Activated CD4-positive, alpha-beta T cell treated with anti-CD3 and anti-CD28 coated beads for 1 hour (primary cell): ENCODE measurements around the gene ADGRL2.

Experiments used
- DNase-seq: peaks from one replicate; pipeline ENCODE4 v3.0.0-alpha.2; 2020

Gene ADGRL2

DNA sequence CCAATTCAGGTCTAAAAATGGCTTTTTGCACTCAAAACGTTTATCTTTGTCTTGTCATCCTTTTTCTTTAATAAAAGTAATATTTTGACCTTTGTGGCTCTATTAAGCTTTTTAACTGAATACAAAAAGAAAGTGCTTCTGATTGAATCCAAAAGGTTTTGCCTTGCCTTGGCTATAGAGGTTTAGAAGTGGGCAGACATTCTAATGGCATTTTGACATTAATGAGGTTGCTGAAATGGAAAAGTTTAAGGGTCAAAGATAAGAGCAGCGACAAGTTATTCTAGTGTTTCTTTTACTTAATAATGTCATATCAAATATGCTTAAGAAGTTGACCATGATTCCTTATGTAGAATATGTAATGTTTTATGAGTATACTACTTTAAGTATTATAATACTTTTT lies 120.2 kb downstream of the ADGRL2 start:
- no peak for DNase-seq

DNA sequence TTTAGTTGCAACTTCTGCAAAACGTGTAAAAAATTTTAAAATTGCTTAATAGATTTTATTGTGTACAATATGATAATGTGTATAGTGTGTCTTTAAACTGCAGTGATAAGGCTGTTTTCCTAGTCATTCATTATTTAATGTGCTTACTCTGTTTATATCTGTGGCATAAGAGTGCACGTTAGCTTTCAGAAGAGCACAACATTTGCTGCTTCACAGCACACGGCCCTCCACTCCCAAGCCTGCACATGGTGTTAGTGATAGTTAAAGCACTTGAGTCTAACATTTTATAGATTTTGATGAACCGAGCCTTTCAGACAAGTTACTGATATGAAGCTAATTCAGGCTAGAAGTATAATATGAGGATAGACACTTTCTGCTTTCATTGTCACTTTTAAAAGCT lies 120.6 kb downstream of the ADGRL2 start:
- no peak for DNase-seq

DNA sequence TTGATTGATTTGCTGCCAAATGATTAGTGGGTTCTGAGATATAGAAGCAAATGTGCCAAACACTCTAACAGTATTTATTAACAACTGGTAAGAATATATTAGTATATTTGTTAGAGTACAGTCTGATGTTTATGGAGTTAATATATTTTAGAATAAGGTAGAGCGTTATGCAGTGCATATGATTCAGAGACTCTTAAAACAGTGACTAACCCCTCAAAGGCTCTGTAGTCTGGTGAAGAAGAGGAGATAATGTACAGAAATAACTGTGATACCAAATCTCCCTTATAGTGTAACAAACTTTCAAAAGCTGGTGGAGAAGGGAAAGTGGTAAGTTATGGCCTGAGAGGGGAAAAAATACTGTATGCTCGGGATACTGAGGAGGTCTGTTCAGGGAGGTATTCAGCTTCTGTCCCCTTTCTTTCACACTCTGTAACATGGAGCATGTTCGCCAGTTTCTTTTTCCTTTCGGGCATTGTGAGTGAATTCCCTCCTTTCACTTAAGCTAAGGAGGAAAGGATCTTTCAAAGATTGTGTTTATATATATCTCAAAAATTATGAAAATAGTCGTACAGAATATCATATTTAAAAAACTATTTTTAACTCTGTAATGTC lies 121.2 kb downstream of the ADGRL2 start:
- no peak for DNase-seq

DNA sequence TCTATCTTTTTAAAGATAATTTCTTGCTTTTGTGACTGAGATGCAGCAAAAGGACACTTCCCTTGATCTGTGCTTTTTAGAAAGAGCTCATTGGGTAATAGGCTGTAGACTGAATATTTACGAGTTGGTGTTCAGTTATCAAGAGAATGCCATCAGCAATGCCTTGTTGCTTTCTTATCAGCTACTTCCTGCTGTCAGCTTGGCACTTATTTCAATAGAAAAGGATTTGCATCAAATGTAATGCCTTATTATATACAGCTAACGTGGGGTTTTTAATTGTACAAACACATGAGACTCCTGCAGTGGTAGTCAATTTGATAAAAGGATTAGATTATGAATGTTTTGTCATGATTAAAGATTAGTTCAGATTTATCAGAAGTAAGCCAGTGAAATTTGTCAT lies 122.2 kb downstream of the ADGRL2 start:
- DNase-seq = no peak

DNA sequence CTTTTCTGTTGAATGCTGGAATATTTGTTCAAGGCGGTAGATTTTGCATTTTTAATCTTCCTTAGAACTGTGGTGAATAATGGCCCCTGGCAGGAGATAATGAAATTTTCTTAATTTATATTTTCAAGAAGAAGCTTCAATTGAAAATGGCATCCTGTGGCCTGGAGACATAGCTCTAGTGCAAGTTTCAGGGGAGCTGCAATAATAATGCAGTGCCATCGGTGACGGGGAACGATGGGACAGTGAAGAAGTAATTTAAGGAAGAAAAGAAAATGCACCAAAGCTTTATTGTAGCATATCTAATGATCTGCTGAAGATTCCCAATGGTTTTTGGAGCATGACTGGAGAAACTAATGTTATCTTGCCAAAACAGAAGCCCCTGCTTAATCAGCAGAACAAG lies 128.4 kb downstream of the ADGRL2 start:
- no peak for DNase-seq

DNA sequence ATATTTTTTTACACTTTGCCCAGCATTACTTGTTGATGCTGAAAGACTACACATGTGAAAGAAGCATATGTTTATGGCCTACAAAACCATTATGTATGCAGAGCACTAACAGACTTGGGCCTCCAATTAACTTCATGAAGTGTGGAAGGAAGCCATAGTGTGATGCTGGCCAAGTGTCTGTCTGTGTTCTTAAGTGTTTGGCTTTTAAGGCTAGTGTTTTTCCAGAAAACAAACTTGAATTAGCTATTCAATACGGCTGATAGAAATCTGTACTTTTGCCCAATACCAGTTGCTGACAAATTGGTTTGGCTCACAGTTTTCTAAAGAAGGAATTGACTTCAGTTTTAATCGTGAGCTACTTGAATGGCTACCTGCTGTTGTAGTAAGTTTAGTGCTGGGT lies 136.1 kb downstream of the ADGRL2 start:
- DNase-seq = no peak

DNA sequence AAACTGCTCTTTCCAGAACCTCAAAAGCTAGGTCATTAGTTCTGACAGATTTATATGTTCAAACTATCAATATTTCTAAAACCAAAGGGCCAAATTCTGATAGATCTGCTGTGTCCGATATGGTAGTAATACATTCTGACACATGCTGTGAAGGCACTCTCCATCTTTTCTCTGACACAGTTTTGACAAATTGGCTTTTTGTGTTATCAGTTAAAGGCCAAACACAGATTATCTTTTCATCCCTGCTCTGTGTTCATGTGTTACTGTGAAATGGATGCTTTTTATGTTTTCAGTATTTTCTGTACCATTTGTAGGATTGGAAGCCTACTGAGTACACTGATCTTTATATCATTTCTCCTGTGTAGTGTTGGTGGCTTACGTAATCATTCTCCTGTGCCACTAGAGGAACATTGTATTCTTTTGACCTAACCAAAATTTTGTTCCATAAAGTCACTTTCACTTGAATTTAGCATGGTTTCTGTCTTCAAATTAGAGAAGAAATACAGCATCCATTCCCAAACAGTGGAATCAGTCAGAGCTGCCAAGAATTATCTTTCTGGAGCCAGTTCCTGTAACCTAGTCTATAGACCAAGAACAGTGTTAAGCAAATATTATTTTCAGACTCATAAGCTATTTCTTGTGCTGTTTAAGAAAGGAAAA lies 137.2 kb downstream of the ADGRL2 start:
- DNase-seq = no peak

DNA sequence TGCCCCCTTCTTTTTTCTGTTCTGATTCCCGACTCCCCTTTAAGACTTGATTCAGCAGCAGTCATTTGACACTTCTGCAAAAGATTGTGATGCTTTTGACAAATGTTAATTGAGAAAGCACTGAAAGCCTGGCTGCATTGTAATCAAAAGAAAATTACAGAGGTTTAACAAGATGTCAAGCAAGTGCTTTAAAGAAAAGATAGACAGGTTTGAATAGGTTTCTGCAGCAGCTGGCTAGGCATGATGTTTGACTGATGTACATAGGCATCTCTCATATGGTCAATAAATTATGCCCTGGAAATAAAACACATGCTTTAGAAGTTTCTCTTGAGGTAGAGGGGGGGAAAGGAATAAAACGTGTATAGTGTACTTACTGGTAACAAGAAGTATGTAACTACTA lies 147.8 kb downstream of the ADGRL2 start:
- DNase-seq = no peak

DNA sequence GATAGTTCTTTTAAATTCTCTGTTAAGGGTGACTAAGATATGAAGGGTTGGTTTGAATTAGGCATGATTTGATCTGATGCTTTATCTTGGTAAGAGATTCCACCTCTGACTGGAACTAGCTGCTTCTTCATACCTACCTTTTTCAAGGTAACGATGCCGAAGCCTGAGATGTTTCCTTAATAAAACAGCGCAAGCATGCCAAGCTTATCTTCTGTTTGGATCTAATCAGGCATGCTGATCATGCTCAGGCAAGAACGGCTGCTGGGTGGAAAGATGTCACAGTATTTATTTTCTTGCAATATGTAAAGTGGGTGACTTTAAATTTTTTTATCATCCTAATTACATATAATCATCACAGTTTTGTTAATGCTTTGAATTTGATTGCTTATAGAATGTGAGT lies 148.7 kb downstream of the ADGRL2 start:
- DNase-seq = no peak

DNA sequence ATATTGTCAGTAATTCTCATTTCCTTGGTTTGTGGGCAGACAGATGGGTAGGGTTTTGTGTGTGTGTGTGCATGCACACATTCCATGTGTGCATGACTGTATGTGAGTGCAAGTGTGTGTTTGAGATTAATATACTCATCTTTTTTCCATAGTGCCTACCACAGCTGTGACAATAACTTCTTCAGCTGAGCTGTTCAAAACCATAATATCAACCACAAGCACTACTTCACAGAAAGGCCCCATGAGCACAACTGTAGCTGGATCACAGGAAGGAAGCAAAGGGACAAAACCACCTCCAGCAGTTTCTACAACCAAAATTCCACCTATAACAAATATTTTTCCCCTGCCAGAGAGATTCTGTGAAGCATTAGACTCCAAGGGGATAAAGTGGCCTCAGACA lies 149.3 kb downstream of the ADGRL2 start:
- no peak for DNase-seq

DNA sequence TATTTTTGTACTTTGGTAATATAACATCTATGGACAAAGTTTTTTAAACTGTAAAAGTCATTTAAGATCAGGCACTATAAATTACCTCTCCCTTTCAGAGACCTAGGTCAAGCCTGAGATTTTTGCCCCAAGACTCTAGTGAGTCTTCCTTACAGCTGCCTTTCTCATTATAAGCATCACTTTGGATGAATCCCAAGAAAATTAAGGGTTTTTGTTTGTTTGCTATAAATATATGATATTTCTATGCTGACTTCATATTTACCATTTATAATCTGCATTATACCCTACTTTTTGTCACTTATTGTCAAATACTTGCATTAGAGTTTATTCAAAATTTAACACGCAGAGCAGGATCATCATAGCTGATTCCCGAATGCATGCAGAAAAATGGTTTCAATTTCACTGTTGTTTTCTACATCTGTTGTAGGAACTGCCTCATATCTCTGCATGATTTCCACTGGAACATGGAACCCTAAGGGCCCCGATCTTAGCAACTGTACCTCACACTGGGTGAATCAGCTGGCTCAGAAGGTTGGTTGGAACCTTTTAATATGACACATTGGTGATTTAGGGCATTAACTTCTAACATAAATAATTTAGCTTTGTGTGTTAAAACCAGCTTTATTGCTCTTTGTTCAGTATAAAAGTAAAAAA lies 150.0 kb downstream of the ADGRL2 start:
- DNase-seq = no peak

DNA sequence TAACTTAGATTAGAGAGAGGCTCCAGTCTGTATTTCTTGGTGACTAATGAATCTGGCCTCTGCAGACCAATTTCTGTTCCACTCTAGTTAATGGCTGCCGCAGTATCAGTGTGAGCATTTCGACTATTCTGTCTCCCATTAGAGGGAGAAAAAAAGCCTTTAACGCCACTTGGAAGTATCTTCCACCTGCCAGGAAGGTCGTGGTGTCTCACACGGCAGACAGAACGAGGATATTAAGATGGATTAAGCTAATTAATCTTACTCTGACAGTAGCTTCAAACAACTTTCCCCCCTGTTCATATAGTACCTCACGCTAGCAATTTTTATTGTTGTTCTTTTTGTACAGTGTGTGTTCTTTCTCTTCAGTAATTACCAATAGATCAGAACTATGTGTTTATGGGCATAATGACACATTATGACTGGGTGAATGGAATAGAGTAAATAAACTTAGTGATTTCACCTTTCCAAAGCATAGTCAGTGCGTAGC lies 153.8 kb downstream of the ADGRL2 start:
- no peak for DNase-seq

DNA sequence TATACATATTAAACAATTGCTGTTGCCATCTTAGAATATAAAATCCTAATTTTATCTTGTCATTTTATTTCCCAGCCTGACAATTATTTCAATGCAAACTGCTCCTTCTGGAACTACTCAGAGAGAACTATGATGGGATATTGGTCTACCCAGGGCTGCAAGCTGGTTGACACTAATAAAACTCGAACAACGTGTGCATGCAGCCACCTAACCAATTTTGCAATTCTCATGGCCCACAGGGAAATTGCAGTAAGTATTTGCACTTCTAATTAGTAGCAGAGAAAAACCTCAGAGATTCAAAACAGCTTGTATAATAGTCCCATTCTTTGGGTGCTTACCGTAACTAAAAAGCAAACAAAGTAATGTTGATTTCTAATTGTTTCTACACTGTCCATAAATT lies 167.2 kb downstream of the ADGRL2 start:
- no peak for DNase-seq

DNA sequence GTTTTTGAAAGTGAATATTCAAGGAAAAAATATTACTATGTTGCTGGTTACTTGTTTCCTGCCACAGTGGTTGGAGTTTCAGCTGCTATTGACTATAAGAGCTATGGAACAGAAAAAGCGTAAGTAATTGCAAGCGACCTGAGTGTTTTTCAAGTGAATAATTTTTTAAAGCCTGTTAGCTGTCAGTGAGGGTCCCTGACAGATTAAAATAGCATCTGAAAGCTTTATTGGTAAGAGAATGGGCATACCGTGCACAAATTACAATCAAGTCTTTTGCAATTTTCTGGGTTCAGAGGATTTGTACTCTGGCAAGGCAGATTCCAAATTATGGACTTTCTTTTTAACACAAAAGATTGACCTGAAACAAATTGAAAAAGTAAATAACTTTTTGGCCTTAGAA lies 169.7 kb downstream of the ADGRL2 start:
- DNase-seq = no peak

DNA sequence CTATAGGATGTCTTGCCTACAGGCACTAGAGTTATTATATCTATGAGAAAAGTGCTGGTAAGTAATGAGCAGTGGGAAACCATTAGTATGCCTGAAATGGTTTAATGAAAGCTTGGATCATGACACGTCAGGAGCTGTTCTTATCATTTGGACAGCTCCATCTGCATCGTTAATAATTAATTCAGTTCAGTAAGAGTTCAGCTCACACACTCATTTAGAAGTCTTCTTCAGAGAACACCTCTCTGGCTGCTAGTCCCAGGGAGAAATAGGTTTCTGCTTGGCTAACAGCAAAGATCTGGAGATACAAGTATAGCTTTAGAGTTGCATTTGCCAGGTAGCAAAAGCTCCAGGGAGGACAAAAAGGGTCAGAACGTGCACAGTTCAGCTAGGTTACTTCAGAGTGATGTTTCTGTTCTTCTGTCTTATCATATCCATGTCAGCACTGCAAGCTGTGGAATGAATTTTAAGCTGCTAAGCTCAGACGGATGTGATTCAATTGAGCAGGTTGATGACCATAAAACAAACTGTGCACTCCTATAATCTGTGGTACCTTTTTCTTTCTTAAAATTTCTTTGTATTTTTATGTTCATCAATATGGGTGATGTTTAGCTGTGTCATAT lies 173.6 kb downstream of the ADGRL2 start:
- no peak for DNase-seq

DNA sequence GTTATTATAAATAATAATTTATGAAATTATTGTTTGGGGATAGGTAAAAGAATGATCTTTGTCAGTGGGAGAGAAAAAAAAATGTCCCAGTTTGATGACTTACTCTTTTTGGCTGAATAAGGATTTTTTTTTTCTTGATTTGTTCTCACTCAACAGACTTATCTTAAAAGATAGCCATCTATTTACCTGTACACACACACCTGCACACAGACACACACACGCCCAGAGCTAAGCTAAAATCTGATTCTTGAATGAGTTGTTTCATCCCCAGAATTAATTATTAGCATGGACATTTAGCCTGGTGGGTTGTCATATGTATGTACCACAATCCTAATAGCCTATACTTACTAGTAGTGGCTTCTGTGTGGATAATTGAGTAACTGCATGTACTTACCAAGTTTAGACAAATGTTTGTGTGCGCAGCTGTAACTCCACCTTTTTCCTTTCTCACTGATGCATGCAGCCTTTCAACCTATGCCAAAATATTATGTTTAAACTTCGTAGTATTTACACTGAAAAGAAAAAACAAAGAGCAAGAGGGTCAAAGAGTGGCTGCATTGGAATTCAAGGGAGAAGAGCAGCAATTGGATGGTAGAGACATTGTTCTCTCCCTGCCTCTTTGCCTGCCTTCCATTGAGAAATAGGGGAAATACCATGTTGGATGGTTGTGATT lies 174.3 kb downstream of the ADGRL2 start:
- no peak for DNase-seq

DNA sequence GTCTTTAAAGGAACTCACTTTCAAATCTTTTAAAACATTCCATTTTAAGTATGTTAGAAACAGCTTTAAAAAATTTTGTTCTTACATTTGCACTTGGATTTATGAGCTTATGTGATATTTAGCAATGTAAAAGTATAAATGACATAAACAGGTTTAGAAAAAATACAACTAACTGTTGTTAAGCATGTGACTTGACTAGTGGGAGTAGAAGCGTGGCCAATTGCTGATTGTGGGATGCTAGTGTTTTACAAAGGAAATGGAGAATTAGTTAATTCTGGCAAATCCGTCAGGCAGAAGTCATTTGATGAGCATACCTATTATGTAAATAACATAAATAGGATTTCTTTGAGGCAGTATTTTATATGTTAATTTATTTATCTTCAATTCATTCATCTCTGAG lies 175.8 kb downstream of the ADGRL2 start:
- no peak for DNase-seq

DNA sequence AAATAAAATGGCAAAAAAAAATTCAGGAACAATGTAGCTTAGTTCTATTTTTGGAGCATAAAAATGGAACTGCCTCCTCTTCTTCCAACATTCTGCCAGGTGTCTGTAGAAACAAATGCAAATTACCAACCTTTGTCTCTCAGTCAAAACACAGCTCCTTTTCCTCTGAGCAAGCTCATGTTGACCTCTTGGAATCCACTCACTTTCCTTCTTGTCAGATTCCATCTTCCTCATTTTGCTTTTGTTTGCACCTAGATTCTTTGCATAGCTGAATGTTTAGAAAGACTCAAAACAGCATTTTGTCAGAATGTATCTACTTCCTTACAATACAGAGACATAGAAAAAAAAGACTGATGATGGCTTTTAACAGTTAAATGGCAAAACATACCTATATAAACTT lies 178.2 kb downstream of the ADGRL2 start:
- no peak for DNase-seq

DNA sequence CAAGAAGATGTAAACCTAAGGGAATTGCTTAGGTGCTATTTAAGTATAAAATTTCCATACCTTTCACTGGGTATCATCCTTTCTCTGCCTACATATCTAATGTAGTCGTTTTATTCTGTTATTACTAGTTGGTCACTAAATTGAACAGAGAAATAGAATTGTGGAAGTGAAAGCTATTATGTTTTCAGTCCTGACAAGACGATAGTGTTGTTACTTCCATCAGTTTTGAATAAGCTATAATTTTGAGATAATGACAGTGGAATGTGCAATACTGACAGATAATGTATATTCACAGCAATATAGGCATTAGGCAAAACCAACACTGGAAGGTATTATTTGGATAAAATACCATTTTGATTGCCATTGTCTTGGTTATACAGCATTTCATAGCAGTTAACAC lies 181.8 kb downstream of the ADGRL2 start:
- no peak for DNase-seq

DNA sequence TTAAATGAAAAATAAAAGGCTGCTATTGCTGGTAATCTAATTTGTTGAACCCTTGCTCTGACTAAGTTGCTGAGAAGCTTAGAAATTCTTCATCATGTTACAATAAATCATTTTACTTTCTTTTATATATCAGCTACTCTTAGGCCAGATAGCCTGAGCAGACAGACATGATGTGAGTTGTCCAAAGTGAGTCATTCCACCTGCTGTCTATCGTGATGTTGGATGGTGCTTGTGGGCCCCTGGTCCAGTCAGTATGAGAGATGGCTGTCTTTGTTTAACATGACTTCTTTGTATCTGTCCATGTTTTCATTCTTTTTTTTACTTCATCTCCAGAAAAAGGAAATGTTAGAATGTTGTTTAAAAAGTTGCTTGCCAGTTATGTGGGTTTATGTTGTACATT lies 188.8 kb downstream of the ADGRL2 start:
- DNase-seq = no peak

DNA sequence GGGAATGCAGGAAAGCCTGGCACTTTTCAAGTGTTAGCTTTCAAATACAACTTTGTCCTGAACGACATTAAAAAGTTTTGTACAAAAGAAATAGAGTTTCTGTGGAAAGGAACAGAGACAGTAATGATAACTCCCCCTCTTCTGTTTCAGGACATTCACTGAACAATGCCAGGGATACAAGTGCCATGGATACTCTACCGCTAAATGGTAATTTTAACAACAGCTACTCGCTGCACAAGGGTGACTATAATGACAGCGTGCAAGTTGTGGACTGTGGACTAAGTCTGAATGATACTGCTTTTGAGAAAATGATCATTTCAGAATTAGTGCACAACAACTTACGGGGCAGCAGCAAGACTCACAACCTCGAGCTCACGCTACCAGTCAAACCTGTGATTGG lies 189.5 kb downstream of the ADGRL2 start:
- no peak for DNase-seq

DNA sequence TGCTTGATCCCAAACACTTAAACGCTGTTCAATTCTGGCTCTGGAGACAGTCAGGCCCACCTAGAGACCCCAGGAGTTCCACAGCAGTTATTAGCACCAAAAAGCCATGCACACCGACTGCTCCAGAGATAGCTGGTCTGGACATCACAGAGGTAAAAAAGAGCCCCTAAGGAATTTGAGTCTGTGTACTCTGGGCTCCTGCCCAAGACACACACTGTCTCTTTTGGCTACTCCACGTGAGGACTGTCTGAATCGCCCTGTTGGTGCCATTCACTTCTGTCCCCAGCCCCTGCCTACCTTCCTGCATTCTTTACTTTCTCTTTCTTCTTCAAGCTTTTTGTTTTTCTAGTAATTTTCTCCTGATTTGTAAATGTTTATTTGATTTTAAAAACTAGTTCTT lies 197.4 kb downstream of the ADGRL2 start:
- DNase-seq = no peak

DNA sequence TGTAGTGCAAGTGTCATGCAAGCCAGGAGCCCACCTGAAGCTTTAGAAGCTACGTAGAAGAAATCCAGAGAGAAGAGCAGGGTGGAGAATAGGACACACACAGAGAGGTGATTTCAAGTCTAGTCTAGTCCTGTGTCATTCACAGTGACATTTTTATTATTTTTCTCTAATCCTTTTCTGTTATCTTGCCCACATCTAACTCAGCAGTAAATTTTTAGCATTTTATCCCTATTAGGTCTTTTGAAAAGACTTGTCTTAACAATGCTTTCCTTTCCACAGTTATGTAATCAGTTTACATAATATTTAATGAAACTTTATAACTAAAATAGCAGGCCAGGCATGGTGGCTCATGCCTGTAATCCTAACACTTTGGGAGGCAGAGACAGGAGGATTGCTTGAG lies 198.6 kb downstream of the ADGRL2 start:
- DNase-seq = no peak

DNA sequence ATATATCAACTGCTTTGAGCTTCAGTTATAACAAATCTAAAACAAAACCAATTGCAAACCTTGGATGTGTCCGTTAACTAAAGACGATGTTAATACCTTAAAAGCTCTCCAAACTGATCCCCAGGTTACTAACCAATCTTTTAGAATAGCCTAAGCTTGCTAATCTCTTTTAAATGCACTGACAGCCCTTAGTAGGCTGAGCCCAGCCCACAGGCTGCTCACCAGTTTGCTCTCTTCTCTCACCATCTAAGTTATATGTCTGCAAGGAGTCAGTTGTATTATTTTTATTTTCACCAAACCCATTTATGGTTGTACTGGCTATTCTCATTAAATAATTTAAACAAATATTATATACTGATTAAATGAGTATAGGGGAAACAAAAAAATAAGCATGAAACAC lies 199.5 kb downstream of the ADGRL2 start:
- DNase-seq = no peak
